ELF-1 (cell line): Measurements from ENCODE around the gene ARHGEF10L.

Source experiments
- DNase-seq: peaks from one replicate; pipeline ENCODE4 v3.0.0-alpha.2; 2016; ENCODE audit warnings: low read depth, low spot score

The ARHGEF10L gene

GRCh38 chr1:17569200-17570139 lies 30.0 kb downstream of the ARHGEF10L start:
- DNase-seq = peak; percentile 67

GRCh38 chr1:17570228-17570627 lies 30.7 kb downstream of the ARHGEF10L start:
- no peak for DNase-seq

- DNase-seq = no peak
These were observed 32.9 kb downstream of the ARHGEF10L start for GRCh38 chr1:17572264-17572985.

GRCh38 chr1:17573518-17574041 lies 34.1 kb downstream of the ARHGEF10L start:
- no peak for DNase-seq

- DNase-seq = no peak
These were observed 35.0 kb downstream of the ARHGEF10L start for GRCh38 chr1:17574516-17574915.

GRCh38 chr1:17575797-17576518 lies 36.5 kb downstream of the ARHGEF10L start:
- DNase-seq = no peak

GRCh38 chr1:17576519-17576853 lies 37.0 kb downstream of the ARHGEF10L start:
- DNase-seq = no peak

GRCh38 chr1:17577907-17578297 lies 38.4 kb downstream of the ARHGEF10L start:
- DNase-seq = no peak

- no peak for DNase-seq
These were observed 40.7 kb downstream of the ARHGEF10L start for GRCh38 chr1:17579951-17580939.

- DNase-seq = no peak
These were observed 42.1 kb downstream of the ARHGEF10L start for GRCh38 chr1:17581389-17582123.

- DNase-seq = peak; percentile 68
These were observed 42.8 kb downstream of the ARHGEF10L start for GRCh38 chr1:17582124-17582774.

- DNase-seq = no peak
These were observed 45.0 kb downstream of the ARHGEF10L start for GRCh38 chr1:17584539-17584938.

GRCh38 chr1:17585266-17585987 lies 45.9 kb downstream of the ARHGEF10L start:
- DNase-seq = no peak

- peak; percentile 70 for DNase-seq
These were observed 46.9 kb downstream of the ARHGEF10L start for GRCh38 chr1:17586172-17586964.

GRCh38 chr1:17587693-17588047 lies 48.2 kb downstream of the ARHGEF10L start:
- DNase-seq = peak; percentile 93

GRCh38 chr1:17588048-17588871 lies 48.8 kb downstream of the ARHGEF10L start:
- DNase-seq = peak; percentile 93

- no peak for DNase-seq
These were observed 52.4 kb downstream of the ARHGEF10L start for GRCh38 chr1:17591814-17592430.
